Smooth muscle cell (in vitro differentiated cells): ENCODE data around the gene MOB2. TPM values are rescaled to one million over a fixed set of nuclear protein-coding genes. Genes with fewer than 3 reads are reported as not detected.

ENCODE experiments used
- DNase-seq: peaks from one replicate; lab custom pipeline; 2025; ENCODE audit not compliant: unreplicated experiment; lab: John Stamatoyannopoulos, UW
- H2AFZ ChIP-seq: fragments of 200-600 bp; sonication (generic); 2 replicates; pipeline ENCODE4 v1.6.0; 2016; ENCODE audit warnings: antibody characterized with exemption, low read depth, mild to moderate bottlenecking
- H3F3A ChIP-seq: fragments of 200-600 bp; sonication (generic); 2 replicates; pipeline ENCODE4 v1.6.0; 2017; ENCODE audit warnings: antibody characterized with exemption, low read depth
- H3K27ac ChIP-seq: fragments of 200-600 bp; sonication (generic); 2 replicates; pipeline ENCODE4 v1.5.1; 2016; ENCODE audit warnings: low read depth, mild to moderate bottlenecking
- H3K27me3 ChIP-seq: fragments of 200-600 bp; sonication (generic); 2 replicates; pipeline ENCODE4 v1.6.1; 2016; ENCODE audit warnings: low read depth, mild to moderate bottlenecking
- H3K36me3 ChIP-seq: fragments of 200-600 bp; sonication (generic); 2 replicates; pipeline ENCODE4 v1.5.1; 2016; ENCODE audit warnings: low read depth
- H3K4me1 ChIP-seq: fragments of 200-600 bp; sonication (generic); 2 replicates; pipeline ENCODE4 v1.5.1; 2016; ENCODE audit warnings: low read depth
- H3K4me2 ChIP-seq: fragments of 200-600 bp; sonication (generic); 2 replicates; pipeline ENCODE4 v1.6.0; 2016; ENCODE audit warnings: mild to moderate bottlenecking
- H3K4me3 ChIP-seq: fragments of 200-600 bp; sonication (generic); 2 replicates; pipeline ENCODE4 v1.5.1; 2016; ENCODE audit warnings: mild to moderate bottlenecking
- H3K79me2 ChIP-seq: fragments of 200-600 bp; sonication (generic); 2 replicates; pipeline ENCODE4 v1.6.0; 2016; ENCODE audit warnings: low read depth, mild to moderate bottlenecking
- H3K9ac ChIP-seq: fragments of 200-600 bp; sonication (generic); 2 replicates; pipeline ENCODE4 v1.6.0; 2016; ENCODE audit warnings: low read depth
- H3K9me3 ChIP-seq: fragments of 200-600 bp; sonication (generic); replicated peaks from 2 replicates; pipeline ENCODE4 v1.5.1; 2016; ENCODE audit warnings: low read depth
- H4K20me1 ChIP-seq: fragments of 200-600 bp; sonication (generic); 2 replicates; pipeline ENCODE4 v1.6.0; 2016; ENCODE audit warnings: low read depth
- CTCF ChIP-seq: fragments of 200-600 bp; sonication (generic); IDR thresholded peaks from 2 replicates; pipeline ENCODE4 v1.5.1; 2017; ENCODE audit warnings: borderline replicate concordance, mild to moderate bottlenecking, antibody characterized with exemption; ENCODE audit not compliant: insufficient read depth, poor library complexity, severe bottlenecking
- WGBS: methylation state at CpG from one replicate; pipeline ENCODE4 v1.1.7; 2016; ENCODE audit warnings: low lambda C conversion rate; 5-methylcytosine and 5-hydroxymethylcytosine counted together
- polyA plus RNA-seq: library from polyadenylated mRNA; unstranded; fragments of >200 nt; fragmentation: Nextera tagmentation; extraction: Ambion mirVana; gene quantifications from 2 replicates; pipeline ENCODE4 v1.2.1, GENCODE V29; 2016
- total RNA-seq: library from RNA; depleted of rRNA; stranded (reverse); fragments of >200 nt; gene quantifications from 2 replicates; pipeline ENCODE4 v1.2.3, GENCODE V29; 2014

The MOB2 gene
- total and polyA plus RNA-seq, 2 experiments from 2014 or later, result 2.5 to 24.0 TPM

- H3K79me2 ChIP-seq, result peaks cover 27% of the 10 kb centered on the region
- no peaks in the 10 kb centered on the region for H3K27me3 ChIP-seq
- WGBS, result 96% methylated on average over 14 of the region's 14 CpGs
Measured at GRCh38 chr11:1499899-1500298, 13.3 kb upstream of the MOB2 start.

GRCh38 chr11:1499261-1499890 is 12.8 kb upstream of the MOB2 start:
- no peaks in the 10 kb centered on the region for H3F3A ChIP-seq
- peaks cover 31% of the 10 kb centered on the region for H3K79me2 ChIP-seq
- WGBS, result 94% methylated on average over 28 of the region's 28 CpGs
- no peak overlapping the region for H3K4me3 ChIP-seq
- H3K4me1 ChIP-seq, result no peaks in the 10 kb centered on the region
- H3K9ac ChIP-seq, result no peak overlapping the region
- no peaks in the 10 kb centered on the region for H3K9me3 ChIP-seq
- no peak overlapping the region for H2AFZ ChIP-seq
- TF ChIP-seq CTCF, result no peak
- H4K20me1 ChIP-seq, result peaks cover 98% of the 10 kb centered on the region
- DNase-seq, result no peak
- no peak overlapping the region for H3K4me2 ChIP-seq
- H3K27me3 ChIP-seq, result no peaks in the 10 kb centered on the region
- no peaks in the 10 kb centered on the region for H3K36me3 ChIP-seq
- H3K27ac ChIP-seq, result no peak overlapping the region

More at GRCh38 chr11:1499899-1500298, 13.3 kb upstream of the MOB2 start:
- Histone ChIP-seq H4K20me1 (peaks cover 98% of the 10 kb centered on the region), H3K4me1 (no peaks in the 10 kb centered on the region), H3F3A (no peaks in the 10 kb centered on the region), H3K4me2 (no peak overlapping the region), H2AFZ (no peak overlapping the region), H3K9me3 (no peaks in the 10 kb centered on the region), H3K36me3 (no peaks in the 10 kb centered on the region), H3K9ac (no peak overlapping the region), H3K27ac (no peak overlapping the region), H3K4me3 (no peak overlapping the region)
- DNase-seq, result no peak
- TF ChIP-seq CTCF, result no peak

- no peak overlapping the region for H3K4me3 ChIP-seq
- no peak overlapping the region for H2AFZ ChIP-seq
- no peak for DNase-seq
- TF ChIP-seq CTCF, result no peak
- peaks cover 42% of the 10 kb centered on the region for H3K79me2 ChIP-seq
- H3F3A ChIP-seq, result no peaks in the 10 kb centered on the region
- peaks cover 98% of the 10 kb centered on the region for H4K20me1 ChIP-seq
- WGBS, result 95% methylated on average over 13 of the region's 13 CpGs
- H3K9me3 ChIP-seq, result no peaks in the 10 kb centered on the region
- H3K36me3 ChIP-seq, result no peaks in the 10 kb centered on the region
- H3K4me2 ChIP-seq, result no peak overlapping the region
- H3K4me1 ChIP-seq, result no peaks in the 10 kb centered on the region
- H3K27me3 ChIP-seq, result no peaks in the 10 kb centered on the region
- no peak overlapping the region for H3K27ac ChIP-seq
- H3K9ac ChIP-seq, result no peak overlapping the region
Measured at GRCh38 chr11:1498262-1498661, 11.7 kb upstream of the MOB2 start.

GRCh38 chr11:1497600-1497999 is 11.0 kb upstream of the MOB2 start:
- H3K79me2 ChIP-seq, result peaks cover 49% of the 10 kb centered on the region

More at GRCh38 chr11:1497600-1497999, 11.0 kb upstream of the MOB2 start:
- H3K36me3 ChIP-seq, result no peaks in the 10 kb centered on the region
- H3K4me1 ChIP-seq, result no peaks in the 10 kb centered on the region
- H3K4me2 ChIP-seq, result no peak overlapping the region
- TF ChIP-seq CTCF, result no peak
- H3K9me3 ChIP-seq, result no peaks in the 10 kb centered on the region
- no peak overlapping the region for H3K9ac ChIP-seq
- 96% methylated on average over 5 of the region's 5 CpGs for WGBS
- H3K27me3 ChIP-seq, result no peaks in the 10 kb centered on the region
- H2AFZ ChIP-seq, result no peak overlapping the region
- H4K20me1 ChIP-seq, result peaks cover 98% of the 10 kb centered on the region
- H3K27ac ChIP-seq, result no peak overlapping the region
- H3K4me3 ChIP-seq, result no peak overlapping the region
- H3F3A ChIP-seq, result no peaks in the 10 kb centered on the region
- DNase-seq, result no peak
